A549 (cell line): ENCODE measurements around the gene RNF183.

ENCODE experiments used
- MAX ChIP-seq: IDR thresholded peaks from 2 replicates; pipeline ENCODE4 v1.6.1; 2012
- RAD21 ChIP-seq, 2 experiments: fragments of >200 bp in 1 of 2; sonication (Bioruptor Twin) in 1 of 2; formaldehyde crosslinking in 1 of 2; IDR thresholded peaks in 1 of 2; conservative IDR thresholded peaks in 1 of 2; 2 replicates in 1 of 2; 3 replicates in 1 of 2; pipeline ENCODE4 v1.6.1; 2012 to 2018; ENCODE audit warnings: inconsistent platforms in 1 of 2
- RFX5 ChIP-seq: fragments of 450-650 bp; IDR thresholded peaks from 2 replicates; pipeline ENCODE4 v1.7.1; 2014; ENCODE audit warnings: antibody characterized with exemption, mild to moderate bottlenecking, moderate library complexity
- SMC3 ChIP-seq: fragments of >200 bp; sonication (Bioruptor Twin); formaldehyde crosslinking; IDR thresholded peaks from 3 replicates; pipeline ENCODE4 v1.6.1; 2018; ENCODE audit warnings: inconsistent platforms
- TF ChIP-seq, protein P1 (sequence below): fragments of >200 bp; sonication (Bioruptor Twin); formaldehyde crosslinking; IDR thresholded peaks from 3 replicates; pipeline ENCODE4 v1.5.1; 2016

GRCh38 chr9:113317777-113318176, 14.6 kb upstream of the RNF183 start:
- TF ChIP-seq SMC3 (no peak), RFX5 (no peak), RAD21 (conservative IDR thresholded peaks at IDR 0.05 in 1 of 2, IDR thresholded peaks at IDR 0.05 in 1 of 2) (no peak), MAX (no peak)
- TF ChIP-seq, protein P1, sequence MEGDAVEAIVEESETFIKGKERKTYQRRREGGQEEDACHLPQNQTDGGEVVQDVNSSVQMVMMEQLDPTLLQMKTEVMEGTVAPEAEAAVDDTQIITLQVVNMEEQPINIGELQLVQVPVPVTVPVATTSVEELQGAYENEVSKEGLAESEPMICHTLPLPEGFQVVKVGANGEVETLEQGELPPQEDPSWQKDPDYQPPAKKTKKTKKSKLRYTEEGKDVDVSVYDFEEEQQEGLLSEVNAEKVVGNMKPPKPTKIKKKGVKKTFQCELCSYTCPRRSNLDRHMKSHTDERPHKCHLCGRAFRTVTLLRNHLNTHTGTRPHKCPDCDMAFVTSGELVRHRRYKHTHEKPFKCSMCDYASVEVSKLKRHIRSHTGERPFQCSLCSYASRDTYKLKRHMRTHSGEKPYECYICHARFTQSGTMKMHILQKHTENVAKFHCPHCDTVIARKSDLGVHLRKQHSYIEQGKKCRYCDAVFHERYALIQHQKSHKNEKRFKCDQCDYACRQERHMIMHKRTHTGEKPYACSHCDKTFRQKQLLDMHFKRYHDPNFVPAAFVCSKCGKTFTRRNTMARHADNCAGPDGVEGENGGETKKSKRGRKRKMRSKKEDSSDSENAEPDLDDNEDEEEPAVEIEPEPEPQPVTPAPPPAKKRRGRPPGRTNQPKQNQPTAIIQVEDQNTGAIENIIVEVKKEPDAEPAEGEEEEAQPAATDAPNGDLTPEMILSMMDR = no peak
